Measurements from ENCODE around the gene UNKL.
"Not testable (repeated sequence)": the region's sequence is repeated elsewhere in the genome, so short reads cannot be mapped to it uniquely, and the experiment has no call there.

The UNKL gene

DNA sequence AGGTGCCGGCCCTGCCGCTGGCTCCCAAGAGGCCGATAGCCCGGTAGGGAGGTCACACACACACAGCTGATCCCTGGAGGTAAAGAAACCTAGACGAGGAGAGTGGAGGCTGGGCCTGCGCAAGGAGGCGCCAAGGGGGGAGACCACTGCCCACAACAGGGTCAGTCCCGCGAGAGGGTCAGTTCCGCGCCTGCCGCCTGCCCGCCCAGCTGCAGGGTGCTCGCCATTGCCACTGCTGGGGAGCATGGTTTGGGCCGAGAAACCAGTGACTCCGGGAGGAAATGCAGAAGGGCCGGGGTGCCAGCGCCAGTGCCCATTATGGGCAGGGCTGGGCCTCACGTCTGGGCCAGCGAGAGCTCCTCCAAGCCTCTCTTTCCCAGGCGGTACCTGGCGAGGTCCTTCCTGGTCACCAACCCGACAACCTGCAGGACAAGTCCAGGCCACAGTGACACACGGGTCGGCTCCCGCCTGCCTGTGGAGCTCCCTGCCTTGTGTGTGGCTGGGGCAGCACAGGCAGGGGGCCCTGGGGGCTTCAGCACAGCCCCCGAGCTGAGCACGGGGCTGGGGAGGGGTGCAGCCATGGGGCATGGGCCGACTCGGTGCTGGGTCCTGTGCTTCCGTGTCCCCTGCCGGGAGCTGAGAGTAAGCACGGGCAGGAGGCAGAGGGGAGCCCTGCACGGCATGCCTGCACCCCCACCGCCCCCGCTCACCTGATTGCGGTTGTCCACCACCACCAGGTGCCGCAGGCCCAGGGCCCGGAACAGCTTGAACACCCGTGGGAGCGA lies 32.0 kb upstream of the UNKL start:
- no peak for DNase-seq (ENCODE audit: low read depth)

DNA sequence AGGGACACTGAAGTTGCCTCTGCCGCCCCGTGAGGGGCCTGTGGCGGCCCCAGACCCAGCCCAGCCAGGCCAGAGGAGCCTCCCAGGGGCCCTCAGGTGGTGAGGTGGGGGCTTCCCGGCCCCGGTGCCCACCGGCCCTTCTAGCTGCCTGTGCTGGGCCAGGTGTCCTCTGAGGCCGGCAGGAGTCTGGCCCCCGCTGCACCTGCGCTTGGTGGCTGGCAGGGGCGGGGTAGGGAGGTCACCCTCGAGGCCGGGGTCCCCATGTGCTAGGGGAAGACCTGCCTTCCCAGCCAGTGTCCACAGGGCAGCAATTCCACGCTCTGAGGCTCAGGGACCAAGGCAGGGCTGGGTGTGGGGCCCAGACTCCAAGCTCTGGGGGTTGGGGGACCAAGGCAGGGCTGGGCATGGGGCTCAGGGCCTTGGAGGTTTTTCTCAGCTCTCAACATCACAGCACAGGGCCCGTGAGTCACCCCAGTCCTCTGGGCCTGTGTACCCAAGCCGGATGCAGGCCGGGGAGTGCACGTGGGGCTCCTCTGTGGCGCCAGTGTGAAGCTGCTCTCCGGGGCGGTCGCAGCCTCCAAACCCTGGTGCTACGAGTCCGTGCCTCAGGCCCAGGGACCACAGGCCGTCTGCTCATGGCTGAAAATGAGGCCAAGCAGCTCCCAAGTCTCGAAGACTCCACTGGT lies 31.2 kb upstream of the UNKL start:
- DNase-seq (ENCODE audit: low read depth), result no peak

DNA sequence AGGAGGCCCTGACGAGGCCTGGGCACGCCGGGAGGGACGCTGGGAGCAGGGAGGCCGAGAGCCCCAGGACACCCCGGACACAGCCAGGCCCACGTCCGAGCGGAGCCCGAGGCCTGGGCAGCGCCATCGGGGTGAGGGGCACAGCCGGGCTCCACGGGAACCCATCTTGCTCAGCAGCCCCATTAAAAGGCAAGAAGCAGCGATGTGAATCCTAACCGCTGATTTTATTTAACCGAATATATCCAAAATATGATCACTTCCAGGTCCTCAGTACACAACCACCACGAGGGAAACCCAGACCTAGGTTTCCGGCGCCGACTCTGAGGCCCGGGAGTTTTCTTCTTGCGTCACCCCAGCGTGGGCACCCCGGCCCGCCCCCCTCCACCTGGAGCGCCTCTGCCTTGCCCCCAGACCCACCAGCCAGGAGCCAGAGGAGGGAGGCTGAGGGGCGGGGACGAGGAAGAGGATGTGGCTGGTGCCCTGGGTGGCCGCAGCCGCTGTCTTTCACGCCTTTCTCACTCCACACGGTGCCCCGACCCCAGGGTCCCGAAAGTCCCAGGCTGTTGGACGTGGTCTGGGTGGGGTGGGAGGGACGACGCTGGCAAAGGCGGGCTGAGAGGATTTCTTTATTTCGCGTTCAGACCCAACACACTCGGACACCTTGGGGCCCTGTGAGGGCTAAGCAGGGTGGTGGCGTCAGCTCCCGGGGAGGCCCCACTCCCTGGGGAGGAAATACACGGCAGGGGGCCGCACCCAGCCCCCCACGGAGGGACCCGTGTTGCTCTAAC lies 30.4 kb upstream of the UNKL start:
- no peak for DNase-seq (ENCODE audit: low read depth)

DNA sequence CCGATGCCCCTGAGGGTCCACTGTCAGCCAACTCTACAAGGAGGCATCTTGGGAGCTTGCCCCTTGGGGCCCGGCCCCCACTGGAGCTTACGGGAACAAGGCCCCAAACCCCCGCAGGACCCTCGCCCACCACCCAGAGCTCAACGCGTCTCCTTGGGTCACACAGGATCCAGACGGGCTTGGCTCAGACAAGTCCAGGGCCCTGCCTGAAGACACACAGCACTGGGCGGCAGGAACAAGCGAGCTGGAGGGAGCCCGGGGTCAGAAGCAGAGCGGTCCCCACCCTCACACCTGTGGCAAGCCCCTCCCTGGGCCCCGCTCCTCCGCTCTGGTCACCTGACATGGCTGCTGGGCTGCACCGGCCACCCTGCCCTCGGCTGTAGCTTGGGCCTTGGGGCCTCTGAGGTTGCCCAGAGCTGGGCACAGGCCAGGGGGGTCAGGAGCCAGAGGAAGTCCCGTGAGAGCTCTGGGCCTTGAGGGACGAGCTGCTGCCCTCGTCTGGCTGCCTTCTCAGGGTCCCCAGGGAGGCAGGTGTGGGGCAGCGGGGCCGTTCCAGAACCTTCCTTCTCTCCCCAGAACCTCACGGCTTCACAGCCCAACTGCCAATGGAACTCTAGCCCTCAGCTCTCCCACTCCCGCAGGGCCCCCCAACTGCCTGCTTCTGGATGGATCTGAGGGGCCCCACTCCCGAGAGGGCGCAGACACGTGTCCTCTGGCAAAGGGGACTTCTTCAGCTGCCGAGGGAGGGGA lies 29.7 kb upstream of the UNKL start, which contains the start of gene CCDC154:
Gene CCDC154, minus strand, starts transcription at position 577 of the 750 bp plus-strand sequence. Its CDS starts 234 bp downstream, at position 343.
- DNase-seq (ENCODE audit: low read depth), result no peak

DNA sequence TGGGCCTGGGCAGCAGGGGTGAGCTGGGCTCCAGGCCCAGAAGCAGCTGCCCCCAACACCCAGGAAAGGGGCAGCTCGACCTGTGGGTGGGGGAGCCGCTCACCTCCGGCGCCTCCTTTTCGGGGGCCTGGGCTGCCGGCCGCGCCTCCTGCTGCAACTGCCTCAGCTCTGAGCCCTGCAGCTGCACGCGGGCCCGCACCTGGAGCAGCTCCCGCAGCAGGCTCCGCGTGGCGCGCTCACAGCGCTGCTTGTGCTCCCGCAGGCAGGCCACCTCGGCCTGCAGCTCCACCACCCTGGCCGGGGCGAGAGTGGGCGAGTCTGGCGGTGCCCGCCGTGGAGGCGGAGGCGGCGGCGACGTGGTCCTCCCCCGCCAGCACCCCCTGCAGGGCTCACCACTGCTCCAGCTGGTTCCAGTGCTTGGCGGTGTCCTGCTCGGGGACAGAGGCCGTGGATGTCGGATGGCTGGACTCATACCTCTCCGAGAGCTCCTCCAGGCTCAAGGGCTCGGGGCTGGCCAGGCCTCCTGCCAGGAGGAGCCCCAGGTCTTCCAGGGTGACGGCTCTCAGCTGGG lies 29.0 kb upstream of the UNKL start:
- DNase-seq (ENCODE audit: low read depth), result no peak

DNA sequence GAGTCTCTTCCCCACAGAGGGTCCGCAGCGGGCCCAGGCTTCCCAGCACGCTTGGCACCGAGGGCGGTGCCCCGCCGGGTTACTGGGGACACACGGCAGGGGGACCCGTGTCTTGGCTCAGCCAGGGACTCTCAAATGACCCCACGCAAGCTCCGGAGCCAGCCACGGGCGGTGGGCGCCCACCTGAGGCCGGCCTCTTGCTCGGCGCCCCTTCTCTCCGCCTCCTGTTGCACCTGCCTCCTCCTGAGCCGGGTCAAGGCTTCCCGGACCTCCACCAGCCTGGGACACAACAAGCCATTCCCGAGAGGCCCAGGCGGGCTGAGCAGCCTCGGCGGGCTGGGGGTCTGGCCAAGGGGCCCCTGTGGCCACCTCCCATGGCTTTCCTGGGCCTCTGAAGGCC lies 28.2 kb upstream of the UNKL start:
- no peak for DNase-seq (ENCODE audit: low read depth)

DNA sequence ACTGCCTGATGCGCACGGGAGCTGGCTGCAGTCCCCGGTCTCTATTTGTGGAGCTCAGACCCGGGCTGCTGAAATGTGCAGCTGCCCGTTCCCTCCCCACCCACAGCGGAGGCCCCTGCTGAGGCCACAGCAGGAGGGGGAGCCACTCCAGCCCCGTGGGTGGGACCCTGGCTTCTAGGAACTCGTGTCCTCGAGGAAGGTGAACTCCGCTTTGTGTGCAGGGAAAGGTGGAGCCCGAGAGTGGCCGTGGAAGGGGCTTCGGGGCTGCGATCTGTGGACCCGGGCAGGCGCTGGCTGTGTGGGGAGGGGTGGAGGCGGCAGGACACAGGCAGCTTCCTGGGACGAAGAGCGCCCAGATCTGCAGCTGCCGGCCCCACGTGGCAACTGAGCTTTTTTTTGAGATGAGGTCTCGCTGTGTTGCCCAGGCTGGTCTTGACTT lies 26.9 kb upstream of the UNKL start:
- no peak for DNase-seq (ENCODE audit: low read depth)

DNA sequence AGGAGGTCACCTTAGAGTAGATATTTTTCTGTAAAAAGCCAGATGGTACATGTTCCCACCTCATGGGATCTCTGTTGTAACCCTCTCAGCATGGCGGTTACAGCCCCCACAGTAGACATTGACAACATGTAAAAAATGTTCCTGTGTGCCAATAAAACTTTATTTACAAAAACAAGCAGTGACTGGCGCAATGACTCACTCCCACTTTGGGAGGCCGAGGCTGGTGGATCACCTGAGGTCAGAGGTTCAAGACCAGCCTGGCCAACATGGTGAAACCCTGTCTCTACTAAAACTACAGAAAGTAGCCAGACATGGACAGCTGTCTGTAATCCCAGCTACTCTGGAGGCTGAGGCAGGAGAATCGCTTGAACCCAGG lies 25.2 kb upstream of the UNKL start:
- DNase-seq (ENCODE audit: low read depth), result not testable (repeated sequence)

DNA sequence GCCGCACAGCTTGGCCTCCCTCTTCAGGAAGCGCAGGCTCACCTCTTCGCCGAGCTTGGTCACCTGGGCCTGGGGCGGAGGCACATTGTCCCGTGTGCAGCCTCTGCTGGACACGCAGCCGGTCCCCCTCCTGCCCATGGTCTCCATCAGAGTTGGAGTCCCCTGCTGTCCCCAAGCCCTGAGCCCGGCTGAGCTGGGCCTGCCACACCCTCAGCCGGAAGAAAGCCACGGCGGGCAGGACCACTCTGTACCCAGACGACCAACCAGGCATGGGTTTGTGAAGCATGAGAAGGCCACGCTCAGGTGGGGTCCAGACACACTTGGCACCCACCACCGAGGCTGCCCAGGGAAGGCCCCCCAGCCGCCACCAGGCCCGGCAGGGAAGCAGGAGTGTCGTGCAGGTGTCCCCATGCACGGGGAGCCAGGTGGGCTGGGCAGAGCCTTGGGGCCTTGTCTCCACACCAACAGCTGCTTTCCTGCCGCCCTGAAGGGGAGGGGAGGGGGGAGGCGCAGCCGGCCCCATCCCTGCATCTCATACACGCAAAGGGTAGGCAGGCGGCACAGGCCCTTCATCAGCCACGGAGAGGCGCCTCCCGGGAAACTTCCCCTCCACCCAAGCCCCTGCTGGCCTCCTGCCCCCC lies 24.7 kb upstream of the UNKL start:
- no peak for DNase-seq (ENCODE audit: low read depth)

DNA sequence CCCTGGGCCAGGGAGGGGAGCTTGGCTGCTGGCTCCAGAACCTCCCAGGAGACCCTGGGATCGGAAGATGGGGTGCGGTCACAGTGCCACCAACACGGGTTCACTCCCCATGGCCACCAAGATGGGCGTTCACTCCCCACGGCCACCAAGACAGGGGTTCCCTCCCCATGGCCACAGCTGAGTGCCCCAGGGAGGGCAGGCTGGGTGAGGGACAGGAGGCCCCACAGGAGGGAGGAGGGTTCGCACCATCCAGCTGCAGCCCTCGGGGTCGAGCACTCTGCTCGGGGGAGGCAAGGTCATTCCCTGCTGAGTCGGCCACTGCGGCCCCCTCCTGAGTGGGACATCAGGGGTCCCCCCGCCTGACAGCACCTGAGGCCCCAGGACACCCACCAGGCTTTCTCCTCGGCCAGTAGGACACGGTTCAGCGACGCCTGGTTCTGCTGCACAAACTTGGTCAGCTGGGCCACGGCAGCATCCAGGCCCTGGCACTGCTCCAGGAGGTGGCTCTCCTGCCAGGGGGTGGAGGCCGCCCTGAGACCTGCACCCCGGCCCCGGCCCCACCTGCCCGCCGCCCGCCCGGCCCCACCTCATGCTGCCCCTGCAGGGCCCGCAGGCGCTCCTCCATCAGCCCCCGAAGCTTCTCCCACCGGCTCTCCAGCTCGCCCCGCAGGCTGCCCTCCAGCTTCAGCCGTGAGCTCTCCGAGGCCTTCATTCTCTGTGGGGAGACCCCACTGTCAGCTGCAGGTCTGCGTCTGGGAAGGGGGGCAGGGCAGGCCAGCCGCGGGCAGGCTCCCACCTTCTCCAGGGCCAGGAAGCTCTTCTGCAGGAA lies 23.9 kb upstream of the UNKL start:
- DNase-seq (ENCODE audit: low read depth), result no peak

DNA sequence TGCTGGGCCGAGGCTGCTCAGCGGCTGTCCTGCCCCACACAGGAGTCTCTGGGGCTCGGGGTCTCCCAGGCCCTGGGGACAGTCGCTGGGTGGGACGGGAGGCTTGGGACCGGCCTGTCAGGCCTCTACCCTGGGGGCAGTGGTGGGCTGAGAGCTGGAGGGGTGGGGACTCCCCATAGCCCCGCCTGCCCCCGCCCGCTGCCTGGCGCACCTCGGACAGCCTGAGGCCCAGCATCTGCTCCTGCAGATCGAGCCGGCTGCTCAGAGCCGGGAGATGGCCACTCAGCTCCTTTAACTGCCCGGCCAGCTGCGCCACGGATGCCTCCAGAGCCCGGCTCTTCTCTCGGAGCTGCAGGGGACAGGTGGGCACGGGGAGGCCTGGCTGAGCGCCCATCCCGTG lies 23.1 kb upstream of the UNKL start:
- no peak for DNase-seq (ENCODE audit: low read depth)

DNA sequence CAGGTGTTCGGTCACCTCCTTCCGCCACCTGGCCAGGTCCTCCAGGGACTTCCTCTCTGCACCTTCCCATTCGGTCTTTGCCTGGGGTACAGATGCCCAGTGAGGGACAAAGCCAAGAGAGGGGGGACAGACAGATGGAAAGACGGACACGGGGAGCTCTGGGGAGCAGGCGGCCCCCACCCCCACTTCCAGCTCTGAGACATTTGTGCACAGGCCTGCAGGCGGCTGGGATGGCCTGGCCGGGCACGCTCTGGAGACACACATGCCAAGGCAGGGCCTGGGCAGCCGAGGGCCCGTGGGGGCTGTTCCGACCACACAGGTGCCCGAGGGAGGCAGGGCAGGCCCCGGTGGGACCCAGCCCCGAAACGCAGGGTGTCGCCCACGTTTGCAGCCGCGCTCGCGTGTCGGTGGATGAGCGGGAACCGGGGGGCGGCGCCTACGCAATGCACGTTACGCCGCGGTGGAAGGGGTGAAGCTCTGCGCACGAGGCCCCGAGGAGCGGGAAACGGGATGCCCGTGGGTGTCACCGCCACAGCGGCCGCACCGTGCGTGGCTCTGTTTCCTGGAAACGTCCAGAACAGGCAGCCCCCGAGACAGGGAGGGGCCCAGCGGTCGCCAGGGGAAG lies 22.3 kb upstream of the UNKL start:
- DNase-seq (ENCODE audit: low read depth), result no peak

DNA sequence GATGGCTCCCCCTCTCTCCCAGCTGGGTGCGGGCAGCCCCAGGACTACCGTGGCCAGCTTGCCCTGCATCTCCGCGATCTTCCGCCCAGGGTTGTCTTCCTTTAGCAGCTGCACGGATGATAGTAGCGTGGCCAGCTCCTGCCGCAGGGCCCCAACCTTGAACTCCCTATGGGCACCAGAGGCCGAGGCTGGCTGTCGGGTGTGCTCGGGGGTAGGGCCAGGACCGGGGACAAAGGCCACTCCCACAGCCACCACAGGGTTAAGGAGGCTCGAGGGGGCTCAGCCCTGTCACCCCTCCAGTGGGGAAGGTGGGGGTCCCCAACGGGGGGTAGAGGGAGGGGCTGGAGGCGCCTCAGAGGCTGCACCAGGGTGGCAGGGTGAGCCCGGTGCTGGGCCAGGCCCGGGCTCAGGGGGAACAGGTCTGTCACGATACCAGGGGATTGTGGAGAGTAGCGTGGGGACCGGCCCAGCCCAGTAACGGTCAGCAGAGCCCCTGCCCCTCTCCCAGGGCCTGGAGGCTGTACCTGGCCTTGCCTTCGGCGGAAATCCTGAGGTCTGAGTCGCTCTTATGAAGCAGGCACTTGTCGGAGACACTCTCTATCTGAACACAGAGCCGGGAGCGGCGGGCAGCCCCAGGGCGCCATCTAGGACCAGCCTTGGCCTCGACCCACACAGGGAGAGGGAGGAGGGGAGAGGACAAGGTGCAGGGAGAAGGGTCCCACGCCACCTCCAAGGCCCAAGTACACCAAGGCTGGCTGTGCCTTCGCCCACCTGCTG lies 21.6 kb upstream of the UNKL start:
- no peak for DNase-seq (ENCODE audit: low read depth)

DNA sequence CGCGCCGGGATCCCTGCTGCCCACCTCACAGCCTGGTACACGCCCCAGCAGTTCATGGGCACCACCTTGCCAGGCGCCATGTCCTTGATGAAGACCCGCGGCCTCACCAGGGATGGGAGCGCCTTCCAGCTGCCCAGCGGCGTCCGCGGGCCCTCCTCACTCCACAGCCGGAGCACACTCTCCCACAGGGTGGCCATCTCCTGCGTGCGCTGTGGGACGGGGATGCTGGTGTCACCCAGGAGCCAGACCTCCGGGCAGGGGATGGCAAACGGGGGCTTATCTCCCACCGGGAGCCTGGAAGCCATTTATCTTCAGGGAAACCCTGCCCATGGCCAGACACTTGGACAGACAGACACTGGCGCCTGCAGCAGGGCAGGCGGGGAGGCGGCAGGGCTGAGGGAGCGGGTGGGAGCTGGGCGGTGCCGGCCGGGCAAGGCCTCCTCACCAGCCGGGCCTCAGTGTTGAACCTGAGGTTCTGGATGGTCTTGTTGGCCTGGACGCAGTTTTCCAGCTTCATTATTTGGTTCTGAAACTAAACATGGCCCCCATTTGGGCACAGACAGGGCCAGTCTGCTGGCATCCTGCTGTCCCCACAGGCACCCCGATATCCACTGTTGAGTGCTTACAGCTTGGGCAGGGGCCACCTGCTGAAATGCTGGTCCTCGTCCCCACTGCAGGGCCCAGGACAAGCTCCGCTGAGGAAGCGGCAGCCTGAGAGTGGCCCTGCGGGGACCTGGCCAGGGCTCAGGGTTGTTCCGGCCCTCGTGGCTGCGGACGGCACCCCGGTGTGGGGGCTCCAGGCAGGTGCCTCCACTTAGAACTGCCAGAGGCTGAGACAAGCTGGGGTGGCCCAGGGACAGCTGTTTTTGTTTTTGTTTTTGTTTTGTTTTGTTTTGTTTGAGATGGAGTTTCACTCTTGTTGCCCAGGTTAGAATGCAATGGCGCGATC lies 20.4 kb upstream of the UNKL start:
- no peak for DNase-seq (ENCODE audit: low read depth)

DNA sequence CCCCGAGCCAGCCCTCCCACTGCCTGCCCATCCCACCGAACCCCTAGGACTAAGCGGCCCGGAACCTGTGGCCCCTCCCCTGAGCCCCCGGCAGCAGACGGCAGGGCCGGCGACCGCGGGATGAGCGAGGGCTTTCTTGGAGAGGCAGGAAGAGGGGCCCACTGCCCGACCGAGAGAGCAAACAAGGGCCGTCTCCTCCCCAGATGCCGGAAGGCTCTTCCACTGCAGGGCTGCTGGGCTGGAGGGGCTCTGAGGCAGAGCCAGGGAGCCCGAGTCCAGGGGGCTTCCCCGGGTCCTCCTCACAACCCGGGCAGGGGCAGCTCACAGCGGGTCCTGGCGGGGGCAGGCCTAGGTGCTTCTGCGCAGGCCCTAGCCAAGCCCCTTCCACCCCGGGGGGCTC lies 19.3 kb upstream of the UNKL start:
- DNase-seq (ENCODE audit: low read depth), result no peak

DNA sequence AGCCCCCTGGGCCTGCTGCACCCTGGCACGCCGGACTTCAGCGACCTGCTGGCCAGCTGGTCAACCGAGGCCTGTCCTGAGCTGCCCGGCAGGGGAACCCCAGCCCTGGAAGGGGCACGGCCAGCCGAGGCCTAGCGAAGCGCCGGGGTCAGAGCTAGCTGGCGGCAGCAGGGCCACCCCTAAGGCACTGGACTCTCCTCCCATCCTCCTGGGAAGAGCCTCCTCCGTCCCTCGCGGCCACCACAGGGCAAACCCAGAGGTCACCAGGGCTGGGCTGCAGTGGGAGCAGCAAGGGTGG lies 18.7 kb upstream of the UNKL start:
- no peak for DNase-seq (ENCODE audit: low read depth)

DNA sequence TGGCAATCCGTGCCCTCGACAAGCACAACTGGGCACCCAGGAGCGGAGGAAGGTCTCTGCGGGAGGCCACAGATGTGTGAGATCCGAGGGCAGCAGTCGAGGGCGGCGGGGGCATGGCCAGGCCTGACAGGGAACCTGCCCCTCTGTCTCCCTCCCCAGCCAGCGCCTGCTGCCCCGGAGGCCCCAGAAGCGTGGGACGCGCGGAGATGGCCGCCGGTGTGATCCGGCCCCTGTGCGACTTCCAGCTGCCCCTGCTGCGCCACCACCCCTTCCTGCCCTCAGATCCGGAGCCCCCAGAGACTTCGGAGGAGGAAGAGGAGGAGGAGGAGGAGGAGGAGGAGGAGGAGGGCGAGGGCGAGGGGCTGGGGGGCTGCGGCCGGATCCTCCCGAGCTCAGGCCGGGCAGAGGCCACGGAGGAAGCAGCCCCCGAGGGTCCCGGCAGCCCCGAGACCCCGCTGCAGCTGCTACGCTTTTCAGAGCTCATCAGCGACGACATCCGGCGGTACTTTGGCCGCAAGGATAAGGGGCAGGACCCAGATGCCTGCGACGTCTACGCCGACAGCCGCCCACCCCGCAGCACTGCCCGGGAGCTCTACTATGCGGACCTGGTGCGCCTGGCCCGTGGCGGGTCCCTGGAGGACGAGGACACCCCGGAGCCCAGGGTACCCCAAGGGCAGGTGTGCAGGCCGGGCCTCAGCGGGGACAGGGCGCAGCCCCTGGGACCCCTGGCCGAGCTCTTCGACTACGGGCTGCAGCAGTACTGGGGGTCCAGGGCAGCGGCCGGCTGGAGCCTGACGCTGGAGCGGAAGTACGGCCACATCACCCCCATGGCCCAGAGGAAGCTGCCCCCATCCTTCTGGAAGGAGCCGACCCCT lies 18.1 kb upstream of the UNKL start:
- no peak for DNase-seq (ENCODE audit: low read depth)
